H54 (cell line): ENCODE results near the gene NBPF6.
"Not testable (repeated sequence)": the region's sequence is repeated elsewhere in the genome, so short reads cannot be mapped to it uniquely, and the experiment has no call there.

Experiments
- DNase-seq: peaks from one replicate; pipeline ENCODE4 v3.0.0; 2011; ENCODE audit warnings: low spot score, mixed read lengths; ENCODE audit not compliant: insufficient read length
- FAIRE-seq: peaks from 3 replicates; lab custom pipeline; 2011; peaks lifted over from hg19 to GRCh38; lab: Jason Lieb, UNC
- POLR2A ChIP-seq: IDR thresholded peaks from 2 replicates; pipeline ENCODE4 v1.6.1; 2011; ENCODE audit warnings: low read depth, mild to moderate bottlenecking, low read length

Gene NBPF6

DNA sequence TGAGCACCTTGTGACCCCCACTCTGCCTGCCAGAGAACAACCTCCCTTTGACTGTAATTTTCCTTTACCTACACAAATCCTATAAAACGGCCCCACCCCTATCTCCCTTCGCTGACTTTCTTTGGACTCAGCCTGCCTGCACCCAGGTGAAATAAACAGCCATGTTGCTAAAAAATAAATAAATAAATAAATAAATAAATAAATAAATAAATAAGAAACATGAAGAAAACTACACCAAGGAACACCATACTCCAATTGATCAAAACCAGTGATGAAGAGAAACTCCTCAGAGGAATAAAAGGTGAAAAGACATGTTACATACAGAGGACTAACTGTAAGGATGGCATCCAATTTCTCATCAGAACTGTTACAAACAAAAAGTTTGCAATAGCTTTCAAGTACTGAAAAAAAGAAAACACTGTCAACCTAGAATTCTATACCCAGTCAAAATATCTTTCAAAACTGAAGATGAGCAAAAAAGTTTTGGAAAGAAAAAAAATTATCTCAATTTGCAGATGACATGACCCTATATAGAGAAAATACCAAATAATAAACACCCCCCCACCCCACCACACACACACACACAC lies 28.4 kb downstream of the NBPF6 start:
- TF ChIP-seq POLR2A: no peak
- FAIRE-seq (no peak), DNase-seq (no peak)

GRCh38 chr1:108482708-108483107 lies 32.6 kb downstream of the NBPF6 start:
- DNase-seq (no peak), FAIRE-seq (no peak)
- TF ChIP-seq POLR2A: no peak

- not testable (repeated sequence) for FAIRE-seq, DNase-seq
Measured at GRCh38 chr1:108485990-108486389, 35.8 kb downstream of the NBPF6 start.

DNA sequence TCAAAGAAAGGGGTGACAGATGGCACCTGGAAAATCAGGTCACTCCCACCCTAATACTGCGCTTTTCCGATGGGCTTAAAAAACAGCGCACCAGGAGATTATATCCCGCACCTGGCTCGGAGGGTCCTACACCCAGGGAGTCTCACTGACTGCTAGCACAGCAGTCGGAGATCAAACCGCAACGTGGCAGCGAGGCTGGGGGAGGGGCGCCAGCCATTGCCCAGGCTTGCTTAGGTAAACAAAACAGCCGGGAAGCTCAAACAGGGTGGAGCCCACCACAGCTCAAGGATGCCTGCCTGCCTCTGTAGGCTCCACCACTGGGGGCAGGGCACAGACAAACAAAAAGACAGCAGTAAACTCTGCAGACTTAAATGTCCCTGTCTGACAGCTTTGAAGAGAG lies 36.6 kb downstream of the NBPF6 start:
- not testable (repeated sequence) for FAIRE-seq, DNase-seq

DNA sequence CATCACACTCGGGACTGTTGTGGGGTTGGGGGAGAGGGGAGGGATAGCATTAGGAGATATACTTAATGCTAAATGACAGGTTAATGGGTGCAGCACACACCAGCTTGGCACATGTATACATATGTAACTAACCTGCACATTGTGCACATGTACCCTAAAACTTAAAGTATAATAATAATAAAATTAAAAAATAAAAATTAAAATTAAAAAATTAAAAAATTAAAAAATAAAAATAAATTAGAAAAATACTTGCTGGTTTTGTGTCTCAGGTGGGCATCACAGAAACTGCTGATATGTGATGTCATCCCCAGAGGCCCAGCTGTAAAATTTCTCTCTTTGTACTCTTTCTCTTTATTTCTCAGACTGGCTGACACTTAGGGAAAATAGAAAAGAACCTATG lies 44.9 kb downstream of the NBPF6 start:
- not testable (repeated sequence) for DNase-seq, FAIRE-seq

GRCh38 chr1:108496856-108497255 lies 46.7 kb downstream of the NBPF6 start:
- not testable (repeated sequence) for FAIRE-seq, DNase-seq

DNA sequence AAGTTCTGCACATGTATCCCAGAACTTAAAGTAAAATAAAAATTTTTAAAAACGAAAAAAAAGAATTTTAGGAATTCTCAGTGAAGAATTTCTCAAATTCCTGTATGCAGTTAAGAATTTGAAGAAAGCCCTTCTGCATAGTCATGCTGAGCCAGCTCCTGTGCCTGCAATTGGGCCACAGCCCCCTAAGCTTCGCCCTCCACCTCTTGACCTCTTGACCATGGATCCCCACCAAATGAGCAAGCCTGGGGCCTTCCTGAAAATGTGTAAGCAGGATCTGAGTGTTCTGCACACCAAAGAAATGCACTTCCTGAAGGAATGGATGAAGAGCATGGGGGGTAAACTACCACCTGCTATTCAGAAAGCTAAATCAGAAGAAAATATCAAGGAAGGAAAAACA lies 52.0 kb downstream of the NBPF6 start:
- no peak for TF ChIP-seq POLR2A
- no peak for FAIRE-seq

GRCh38 chr1:108502624-108503023 lies 52.5 kb downstream of the NBPF6 start:
- DNase-seq (no peak), FAIRE-seq (peak; percentile 89)
- no peak for TF ChIP-seq POLR2A

More for the DNA sequence above, 52.0 kb downstream of the NBPF6 start:
- no peak for DNase-seq

GRCh38 chr1:108503062-108503733 lies 53.1 kb downstream of the NBPF6 start:
- TF ChIP-seq POLR2A: no peak
- DNase-seq (peak; percentile 40), FAIRE-seq (no peak)

- DNase-seq: no peak
- no peak for TF ChIP-seq POLR2A
- FAIRE-seq: no peak
Measured at GRCh38 chr1:108504447-108504846, 54.3 kb downstream of the NBPF6 start.

- DNase-seq (no peak), FAIRE-seq (no peak)
- no peak for TF ChIP-seq POLR2A
Measured at GRCh38 chr1:108505763-108506070, 55.6 kb downstream of the NBPF6 start.

GRCh38 chr1:108511764-108512163 lies 61.6 kb downstream of the NBPF6 start:
- no peak for DNase-seq
- no peak for FAIRE-seq
- TF ChIP-seq POLR2A: no peak

DNA sequence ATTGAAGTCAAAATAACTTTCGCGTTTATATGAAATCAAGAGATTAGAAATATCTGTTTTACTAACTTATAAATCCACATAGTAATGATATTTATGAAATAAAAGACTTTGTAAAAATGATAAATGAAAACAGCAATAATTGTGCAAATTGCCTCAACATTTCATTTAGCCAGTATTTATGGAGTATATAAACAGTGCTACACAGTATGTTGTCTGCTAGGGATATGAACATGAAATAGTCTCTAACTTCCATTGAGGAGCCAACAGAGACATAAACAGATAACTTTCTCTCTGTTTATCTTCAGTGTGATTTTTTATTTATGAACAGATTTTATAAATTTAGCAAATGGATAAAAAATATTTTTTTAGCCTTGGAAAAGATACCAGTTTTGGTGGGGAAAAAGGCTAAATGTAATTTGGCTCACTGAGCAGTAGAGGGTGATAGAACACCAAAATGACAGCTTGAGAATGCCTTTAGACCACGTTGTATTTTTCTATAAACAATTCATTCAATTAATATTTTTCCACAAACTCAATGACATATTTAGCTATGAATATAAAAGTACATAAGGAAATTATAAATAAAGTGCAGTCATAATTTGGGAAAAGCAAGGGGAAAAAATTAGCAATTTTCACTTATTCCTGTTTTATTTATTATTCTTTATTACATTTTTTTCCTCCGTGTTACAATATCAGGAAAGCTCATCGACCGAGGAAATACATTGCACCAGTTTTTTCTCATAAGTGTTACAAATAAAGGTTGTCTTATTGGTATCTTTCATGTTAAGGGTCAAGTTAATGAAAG lies 62.3 kb downstream of the NBPF6 start:
- DNase-seq: no peak
- no peak for FAIRE-seq
- TF ChIP-seq POLR2A: no peak

DNA sequence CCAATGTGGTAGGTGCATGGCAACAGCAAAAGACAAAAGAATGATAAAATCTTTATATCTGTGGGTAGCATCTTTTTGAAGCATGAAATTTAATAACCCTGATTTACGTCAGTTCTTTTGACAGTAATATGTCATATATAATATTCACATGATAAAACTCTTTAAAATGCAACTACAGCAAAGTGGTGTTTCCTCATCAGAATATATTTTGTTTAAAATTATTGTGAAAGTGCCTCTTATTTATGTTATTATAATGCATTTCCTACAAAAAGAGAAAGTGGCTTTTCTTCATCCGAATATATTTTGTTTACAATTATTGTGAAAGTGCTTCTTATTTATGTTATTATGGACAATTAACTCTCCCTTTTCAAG lies 62.9 kb downstream of the NBPF6 start:
- FAIRE-seq (no peak), DNase-seq (no peak)
- TF ChIP-seq POLR2A: no peak

DNA sequence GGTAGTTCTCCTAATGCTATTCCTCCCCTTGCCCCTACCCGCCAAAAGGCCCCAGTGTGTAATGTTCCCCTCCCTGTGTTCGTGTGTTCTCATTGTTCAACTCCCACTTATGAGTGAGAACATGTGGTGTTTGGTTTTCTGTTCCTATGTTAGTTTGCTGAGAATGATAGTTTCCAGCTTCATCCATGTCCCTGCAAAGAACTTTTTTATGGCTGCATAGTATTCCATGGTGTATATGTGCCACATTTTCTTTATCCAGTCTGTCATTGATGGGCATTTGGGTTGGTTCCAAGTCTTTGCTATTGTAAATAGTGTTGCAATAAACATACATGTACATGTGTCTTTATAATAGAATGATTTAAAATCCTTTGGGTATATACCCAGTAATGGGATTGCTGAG lies 63.8 kb downstream of the NBPF6 start:
- not testable (repeated sequence) for FAIRE-seq, DNase-seq

DNA sequence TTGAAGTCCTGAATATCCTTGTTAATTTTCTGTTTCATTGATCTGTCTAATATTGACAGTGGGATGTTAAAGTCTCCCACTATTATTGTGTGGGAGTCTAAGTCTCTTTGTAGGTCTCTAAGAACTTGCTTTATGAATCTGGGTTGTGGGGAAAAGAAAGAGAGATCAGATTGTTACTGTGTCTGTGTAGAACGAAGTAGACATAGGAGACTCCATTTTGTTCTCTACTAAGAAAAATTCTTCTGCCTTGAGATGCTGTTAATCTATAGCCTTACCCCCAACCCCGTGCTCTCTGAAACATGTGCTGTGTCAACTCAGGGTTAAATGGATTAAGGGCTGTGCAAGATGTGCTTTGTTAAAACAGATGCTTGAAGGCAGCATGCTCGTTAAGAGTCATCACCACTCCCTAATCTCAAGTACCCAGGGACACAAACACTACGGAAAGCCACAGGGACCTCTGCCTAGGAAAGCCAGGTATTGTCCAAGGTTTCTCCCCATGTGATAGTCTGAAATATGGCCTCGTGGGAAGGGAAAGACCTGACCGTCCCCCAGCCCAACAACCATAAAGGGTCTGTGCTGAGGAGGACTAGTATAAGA lies 67.3 kb downstream of the NBPF6 start:
- FAIRE-seq: not testable (repeated sequence)

More for the DNA sequence above, 67.3 kb downstream of the NBPF6 start:
- DNase-seq: not testable (repeated sequence)
